ENCODE results near the gene FSTL4.

GRCh38 chr5:133294380-133294779, 318.0 kb downstream of the FSTL4 start:
- TF ChIP-seq, protein P1, sequence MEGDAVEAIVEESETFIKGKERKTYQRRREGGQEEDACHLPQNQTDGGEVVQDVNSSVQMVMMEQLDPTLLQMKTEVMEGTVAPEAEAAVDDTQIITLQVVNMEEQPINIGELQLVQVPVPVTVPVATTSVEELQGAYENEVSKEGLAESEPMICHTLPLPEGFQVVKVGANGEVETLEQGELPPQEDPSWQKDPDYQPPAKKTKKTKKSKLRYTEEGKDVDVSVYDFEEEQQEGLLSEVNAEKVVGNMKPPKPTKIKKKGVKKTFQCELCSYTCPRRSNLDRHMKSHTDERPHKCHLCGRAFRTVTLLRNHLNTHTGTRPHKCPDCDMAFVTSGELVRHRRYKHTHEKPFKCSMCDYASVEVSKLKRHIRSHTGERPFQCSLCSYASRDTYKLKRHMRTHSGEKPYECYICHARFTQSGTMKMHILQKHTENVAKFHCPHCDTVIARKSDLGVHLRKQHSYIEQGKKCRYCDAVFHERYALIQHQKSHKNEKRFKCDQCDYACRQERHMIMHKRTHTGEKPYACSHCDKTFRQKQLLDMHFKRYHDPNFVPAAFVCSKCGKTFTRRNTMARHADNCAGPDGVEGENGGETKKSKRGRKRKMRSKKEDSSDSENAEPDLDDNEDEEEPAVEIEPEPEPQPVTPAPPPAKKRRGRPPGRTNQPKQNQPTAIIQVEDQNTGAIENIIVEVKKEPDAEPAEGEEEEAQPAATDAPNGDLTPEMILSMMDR (IDR thresholded peaks at IDR 0.05) = no peak
- no peak for TF ChIP-seq POLR2A (IDR thresholded peaks at IDR 0.05)

Data from lower leg skin (tissue), 3 donors.